Adipocyte (in vitro differentiated cells): ENCODE measurements around the gene LDB3.

Source experiments
- DNase-seq: peaks from one replicate; pipeline ENCODE4 v3.0.0-alpha.2; 2015; ENCODE audit warnings: low read depth
- H3K27me3 ChIP-seq: replicated peaks from 2 replicates; pipeline ENCODE4 v1.7.0; 2013; ENCODE audit warnings: mild to moderate bottlenecking, low read length, moderate library complexity; ENCODE audit not compliant: control insufficient read depth, insufficient read depth
- H3K36me3 ChIP-seq: 2 replicates; pipeline ENCODE4 v1.7.0; 2013; ENCODE audit warnings: low read length, mild to moderate bottlenecking, moderate library complexity; ENCODE audit not compliant: control insufficient read depth, insufficient read depth, severe bottlenecking
- H3K4me1 ChIP-seq: 2 replicates; pipeline ENCODE4 v1.7.0; 2013; ENCODE audit warnings: mild to moderate bottlenecking, low read length, moderate library complexity; ENCODE audit not compliant: control insufficient read depth, insufficient read depth
- H3K4me3 ChIP-seq: 2 replicates; pipeline ENCODE4 v1.7.0; 2013; ENCODE audit warnings: mild to moderate bottlenecking, low read length, moderate library complexity
- H3K9ac ChIP-seq: 2 replicates; pipeline ENCODE4 v1.7.0; 2013; ENCODE audit warnings: mild to moderate bottlenecking, low read length, moderate library complexity
- H3K9me3 ChIP-seq: 2 replicates; pipeline ENCODE4 v1.7.0; 2013; ENCODE audit warnings: mild to moderate bottlenecking, low read length, moderate library complexity; ENCODE audit not compliant: control insufficient read depth

The LDB3 gene

GRCh38 chr10:86759073-86759672 lies 90.9 kb downstream of the LDB3 start:
- Histone ChIP-seq H3K9ac (peak overlapping the region; percentile 91), H3K4me3 (peak overlapping the region; percentile 90), H3K27me3 (no peaks in the 10 kb centered on the region), H3K9me3 (no peaks in the 10 kb centered on the region), H3K4me1 (peaks cover 14% of the 10 kb centered on the region), H3K36me3 (no peaks in the 10 kb centered on the region)
- peak; percentile 43 for DNase-seq

- Histone ChIP-seq H3K4me3 (no peak overlapping the region), H3K36me3 (no peaks in the 10 kb centered on the region), H3K9me3 (no peaks in the 10 kb centered on the region), H3K4me1 (peaks cover 9% of the 10 kb centered on the region), H3K27me3 (no peaks in the 10 kb centered on the region), H3K9ac (no peak overlapping the region)
- DNase-seq, result no peak
Observed at GRCh38 chr10:86763404-86763803, 95.1 kb downstream of the LDB3 start.

GRCh38 chr10:86765548-86765947 lies 97.2 kb downstream of the LDB3 start:
- H3K4me3 ChIP-seq, result no peak overlapping the region
- DNase-seq, result no peak
- H3K36me3 ChIP-seq, result no peaks in the 10 kb centered on the region
- no peaks in the 10 kb centered on the region for H3K4me1 ChIP-seq
- H3K9me3 ChIP-seq, result no peaks in the 10 kb centered on the region
- H3K27me3 ChIP-seq, result no peaks in the 10 kb centered on the region
- H3K9ac ChIP-seq, result no peak overlapping the region

GRCh38 chr10:86768412-86769062 lies 100.2 kb downstream of the LDB3 start:
- no peaks in the 10 kb centered on the region for H3K27me3 ChIP-seq
- H3K4me3 ChIP-seq, result no peak overlapping the region
- no peak for DNase-seq
- H3K9me3 ChIP-seq, result no peaks in the 10 kb centered on the region
- H3K9ac ChIP-seq, result no peak overlapping the region
- no peaks in the 10 kb centered on the region for H3K4me1 ChIP-seq
- no peaks in the 10 kb centered on the region for H3K36me3 ChIP-seq

GRCh38 chr10:86769991-86770390 lies 101.7 kb downstream of the LDB3 start:
- H3K36me3 ChIP-seq, result no peaks in the 10 kb centered on the region
- no peak overlapping the region for H3K9ac ChIP-seq
- no peak for DNase-seq
- no peak overlapping the region for H3K4me3 ChIP-seq
- no peaks in the 10 kb centered on the region for H3K9me3 ChIP-seq
- H3K4me1 ChIP-seq, result peaks cover 2% of the 10 kb centered on the region
- no peaks in the 10 kb centered on the region for H3K27me3 ChIP-seq

- Histone ChIP-seq H3K27me3 (no peaks in the 10 kb centered on the region), H3K4me3 (no peak overlapping the region), H3K36me3 (no peaks in the 10 kb centered on the region), H3K9ac (no peak overlapping the region), H3K4me1 (peaks cover 7% of the 10 kb centered on the region), H3K9me3 (no peaks in the 10 kb centered on the region)
- DNase-seq, result no peak
Observed at GRCh38 chr10:86770412-86770960, 102.2 kb downstream of the LDB3 start.

GRCh38 chr10:86773498-86773897 lies 105.2 kb downstream of the LDB3 start:
- Histone ChIP-seq H3K36me3 (no peaks in the 10 kb centered on the region), H3K9me3 (no peaks in the 10 kb centered on the region), H3K4me1 (peaks cover 14% of the 10 kb centered on the region), H3K4me3 (no peak overlapping the region), H3K27me3 (no peaks in the 10 kb centered on the region), H3K9ac (no peak overlapping the region)
- DNase-seq, result no peak

- H3K9ac ChIP-seq, result no peak overlapping the region
- H3K4me1 ChIP-seq, result peaks cover 22% of the 10 kb centered on the region
- H3K9me3 ChIP-seq, result no peaks in the 10 kb centered on the region
- H3K36me3 ChIP-seq, result no peaks in the 10 kb centered on the region
- H3K4me3 ChIP-seq, result peak overlapping the region; percentile 8
- no peaks in the 10 kb centered on the region for H3K27me3 ChIP-seq
- DNase-seq, result peak; percentile 56
Observed at GRCh38 chr10:86775056-86775869, 107.0 kb downstream of the LDB3 start.

GRCh38 chr10:86775870-86776180 lies 107.5 kb downstream of the LDB3 start:
- no peak for DNase-seq
- H3K4me1 ChIP-seq, result peaks cover 22% of the 10 kb centered on the region
- H3K9ac ChIP-seq, result no peak overlapping the region

GRCh38 chr10:86779220-86780017 lies 111.1 kb downstream of the LDB3 start:
- peak; percentile 32 for DNase-seq
- peaks cover 44% of the 10 kb centered on the region for H3K4me1 ChIP-seq
- H3K9me3 ChIP-seq, result no peaks in the 10 kb centered on the region

More at GRCh38 chr10:86775870-86776180, 107.5 kb downstream of the LDB3 start:
- no peaks in the 10 kb centered on the region for H3K27me3 ChIP-seq
- H3K9me3 ChIP-seq, result no peaks in the 10 kb centered on the region
- H3K4me3 ChIP-seq, result no peak overlapping the region
- no peaks in the 10 kb centered on the region for H3K36me3 ChIP-seq

More at GRCh38 chr10:86779220-86780017, 111.1 kb downstream of the LDB3 start:
- Histone ChIP-seq H3K27me3 (no peaks in the 10 kb centered on the region), H3K4me3 (no peak overlapping the region), H3K36me3 (no peaks in the 10 kb centered on the region), H3K9ac (no peak overlapping the region)
